Keratinocyte (primary cell): ENCODE results near the gene LMBR1L. TPM values are rescaled to one million over a fixed set of nuclear protein-coding genes. Genes with fewer than 3 reads are reported as not detected.

Experiments
- DNase-seq: peaks from one replicate; pipeline ENCODE4 v3.0.0-alpha.2; 2011; ENCODE audit warnings: low read depth, missing footprints, low spot score
- FAIRE-seq: peaks from 2 replicates; lab custom pipeline; 2011; peaks lifted over from hg19 to GRCh38; lab: Jason Lieb, UNC
- H2AFZ ChIP-seq: 2 replicates; pipeline ENCODE4 v1.6.0; 2012; ENCODE audit warnings: low read length, control low read depth, inconsistent platforms; ENCODE audit not compliant: control insufficient read depth
- H3K27ac ChIP-seq: 2 replicates; pipeline ENCODE4 v1.5.1; 2011; ENCODE audit warnings: low read length; ENCODE audit not compliant: control insufficient read depth, insufficient read depth
- H3K27me3 ChIP-seq: 3 replicates; pipeline ENCODE4 v1.6.0; 2011; ENCODE audit warnings: low read length; ENCODE audit not compliant: control insufficient read depth, insufficient read depth; ENCODE audit errors: extremely low read depth
- H3K36me3 ChIP-seq, 2 experiments: 2 replicates in 1 of 2; 3 replicates in 1 of 2; pipeline ENCODE4 v1.5.1; 2011; ENCODE audit warnings: low read length in 2 of 2, mild to moderate bottlenecking in 1 of 2; ENCODE audit not compliant: control insufficient read depth in 2 of 2, insufficient read depth in 2 of 2; ENCODE audit errors: extremely low read depth in 1 of 2
- H3K4me1 ChIP-seq: 3 replicates; pipeline ENCODE4 v1.5.1; 2011; ENCODE audit warnings: low read length; ENCODE audit not compliant: control insufficient read depth, insufficient read depth; ENCODE audit errors: extremely low read depth
- H3K4me2 ChIP-seq: 3 replicates; pipeline ENCODE4 v1.6.0; 2011; ENCODE audit warnings: low read depth, low read length; ENCODE audit not compliant: control insufficient read depth, insufficient read depth; ENCODE audit errors: extremely low read depth
- H3K4me3 ChIP-seq, 3 experiments: fragments of 200-600 bp in 1 of 3; sonication (generic) in 1 of 3; 2 replicates in 2 of 3; 3 replicates in 1 of 3; pipeline ENCODE4 v1.5.1; 2011 to 2016; ENCODE audit warnings: low read length in 3 of 3, mild to moderate bottlenecking in 3 of 3, control low read depth in 2 of 3, inconsistent platforms in 1 of 3, low read depth in 1 of 3, mixed read lengths in 1 of 3, mixed run types in 1 of 3, moderate library complexity in 1 of 3; ENCODE audit not compliant: control insufficient read depth in 2 of 3, insufficient read depth in 2 of 3; ENCODE audit errors: extremely low read depth in 1 of 3
- H3K79me2 ChIP-seq: 2 replicates; pipeline ENCODE4 v1.6.0; 2012; ENCODE audit warnings: low read length; ENCODE audit not compliant: control insufficient read depth, insufficient read depth
- H3K9ac ChIP-seq: 3 replicates; pipeline ENCODE4 v1.6.0; 2011; ENCODE audit warnings: low read length; ENCODE audit not compliant: control insufficient read depth, insufficient read depth; ENCODE audit errors: extremely low read depth
- H3K9me1 ChIP-seq: 3 replicates; pipeline ENCODE4 v1.6.0; 2011; ENCODE audit warnings: low read length; ENCODE audit not compliant: control insufficient read depth, insufficient read depth; ENCODE audit errors: extremely low read depth
- H3K9me3 ChIP-seq: 2 replicates; pipeline ENCODE4 v1.5.1; 2012; ENCODE audit warnings: low read depth, low read length; ENCODE audit not compliant: control insufficient read depth
- H4K20me1 ChIP-seq: 3 replicates; pipeline ENCODE4 v1.6.0; 2011; ENCODE audit warnings: low read length; ENCODE audit not compliant: control insufficient read depth, insufficient read depth; ENCODE audit errors: extremely low read depth
- CTCF ChIP-seq, 3 experiments: IDR thresholded peaks in 1 of 3; conservative IDR thresholded peaks in 1 of 3; optimal IDR thresholded peaks in 1 of 3; 2 replicates in 2 of 3; 3 replicates in 1 of 3; pipeline versions ENCODE3 to v1.5.1; 2011; ENCODE audit warnings: low read length in 3 of 3, mild to moderate bottlenecking in 3 of 3, moderate library complexity in 2 of 3, control low read depth in 1 of 3, inconsistent platforms in 1 of 3; ENCODE audit not compliant: insufficient read depth in 2 of 3; ENCODE audit errors: extremely low read depth in 1 of 3
- EZH2 ChIP-seq: IDR thresholded peaks from one replicate; pipeline ENCODE4 v1.6.1; 2012; ENCODE audit warnings: inconsistent platforms, mild to moderate bottlenecking, low read length, moderate library complexity
- dilution Hi-C: fragments of 300-500 bp; cut with MboI; formaldehyde crosslinking; loops from one replicate; pipeline ENCODE4 v1.7.0; 2020; ENCODE audit warnings: low sequenced_read_pairs; ENCODE audit not compliant: extremely low pct_ligation_motif_present
- polyA plus RNA-seq, 5 experiments: library from polyadenylated mRNA; depleted of rRNA in 3 of 5; stranded (reverse) in 3 of 5; stranded (forward) in 1 of 5; unstranded in 1 of 5; fragments of >200 nt; gene quantifications; 1 replicate in 1 of 5; 2 replicates in 3 of 5; 3 replicates in 1 of 5; pipeline versions ENCODE4 v1.2.1 to v1.2.3, GENCODE V29; 2011 to 2012; ENCODE audit warnings: missing spikeins in 2 of 5, low read depth in 1 of 5, low replicate concordance in 1 of 5

The LMBR1L gene
- polyA plus RNA-seq, 1 donor (not counting 4 experiments of a cell fraction or from before 2014, with no cell fraction given): 30.1 TPM

GRCh38 chr12:49111206-49111605 lies 559 bp upstream of the LMBR1L start:
- Histone ChIP-seq H4K20me1 (no peaks in the 10 kb centered on the region), H3K27ac (peak overlapping the region; percentile 54), H3K36me3 (peaks cover 0 to 4% of the 10 kb centered on the region in 2 experiments), H2AFZ (peak overlapping the region; percentile 98), H3K9ac (peak overlapping the region; percentile 86), H3K4me2 (peak overlapping the region; percentile 94), H3K27me3 (no peaks in the 10 kb centered on the region), H3K9me3 (no peaks in the 10 kb centered on the region), H3K79me2 (peaks cover 23% of the 10 kb centered on the region), H3K9me1 (no peaks in the 10 kb centered on the region), H3K4me3 (peak overlapping the region; percentile 93 to 98 (median 93)), H3K4me1 (peaks cover 16% of the 10 kb centered on the region)
- dilution Hi-C loops: no loop called here
- FAIRE-seq (no peak), DNase-seq (no peak)
- no peak for TF ChIP-seq CTCF (optimal IDR thresholded peaks at IDR 0.05 in 1 of 3, IDR thresholded peaks at IDR 0.05 in 1 of 3, conservative IDR thresholded peaks at IDR 0.05 in 1 of 3; ENCODE audit: extremely low read depth in 1 of 3, insufficient read depth in 2 of 3, low read length in 3 of 3)
- TF ChIP-seq EZH2: no peak

GRCh38 chr12:49109641-49110463 lies 795 bp downstream of the LMBR1L start:
- dilution Hi-C loops: no loop called here
- FAIRE-seq (no peak), DNase-seq (no peak)
- H3K4me2 ChIP-seq: peak overlapping the region; percentile 94
- peaks cover 0 to 4% of the 10 kb centered on the region in 2 experiments for H3K36me3 ChIP-seq
- peak overlapping the region; percentile 88 for H2AFZ ChIP-seq
- no peaks in the 10 kb centered on the region for H3K9me3 ChIP-seq
- H3K27ac ChIP-seq: peak overlapping the region; percentile 54
- H3K79me2 ChIP-seq: peaks cover 23% of the 10 kb centered on the region
- peak overlapping the region; percentile 93 to 98 (median 93) for H3K4me3 ChIP-seq
- H3K27me3 ChIP-seq: no peaks in the 10 kb centered on the region
- no peaks in the 10 kb centered on the region for H4K20me1 ChIP-seq
- peak overlapping the region; percentile 86 for H3K9ac ChIP-seq
- no peak for TF ChIP-seq CTCF (optimal IDR thresholded peaks at IDR 0.05 in 1 of 3, IDR thresholded peaks at IDR 0.05 in 1 of 3, conservative IDR thresholded peaks at IDR 0.05 in 1 of 3; ENCODE audit: extremely low read depth in 1 of 3, insufficient read depth in 2 of 3, low read length in 3 of 3)
- no peaks in the 10 kb centered on the region for H3K9me1 ChIP-seq
- peaks cover 23% of the 10 kb centered on the region for H3K4me1 ChIP-seq
